ENCODE results near the gene FRG1.
"Not testable (repeated sequence)": the region's sequence is repeated elsewhere in the genome, so short reads cannot be mapped to it uniquely, and the experiment has no call there.

FRG1 gene

GRCh38 chr4:189985651-189986243 is 45.1 kb downstream of the FRG1 start:
- DNase-seq (ENCODE audit: low read depth), result not testable (repeated sequence)

- no peak for DNase-seq (ENCODE audit: low read depth)
These were observed 48.3 kb downstream of the FRG1 start for GRCh38 chr4:189988877-189989431.

GRCh38 chr4:189989941-189990340 is 49.3 kb downstream of the FRG1 start:
- DNase-seq (ENCODE audit: low read depth), result not testable (repeated sequence)
